HCT116 (cell line): ENCODE measurements around the gene STOX2.

Source experiments
- EGR1 ChIP-seq: IDR thresholded peaks from 2 replicates; pipeline ENCODE4 v1.6.1; 2012; ENCODE audit warnings: low read depth
- ELF1 ChIP-seq: IDR thresholded peaks from 2 replicates; pipeline ENCODE4 v1.6.1; 2012; ENCODE audit warnings: low read depth, borderline replicate concordance
- EZH2phosphoT487 ChIP-seq: fragments of 200-600 bp; IDR thresholded peaks from 2 replicates; pipeline ENCODE4 v1.6.1; 2018; ENCODE audit warnings: antibody characterized with exemption, borderline replicate concordance
- POLR2A ChIP-seq: IDR thresholded peaks from 2 replicates; pipeline ENCODE4 v1.7.0; 2011; ENCODE audit warnings: borderline replicate concordance; ENCODE audit not compliant: insufficient read depth, insufficient read length; ENCODE audit errors: extremely low read depth
- RAD21 ChIP-seq: IDR thresholded peaks from 2 replicates; pipeline ENCODE4 v1.6.1; 2012; ENCODE audit warnings: low read depth, mild to moderate bottlenecking
- SIN3A ChIP-seq: IDR thresholded peaks from 2 replicates; pipeline ENCODE4 v1.6.1; 2012; ENCODE audit warnings: low read depth
- SP1 ChIP-seq: IDR thresholded peaks from 2 replicates; pipeline ENCODE4 v1.6.1; 2012; ENCODE audit warnings: low read depth
- YY1 ChIP-seq: IDR thresholded peaks from 2 replicates; pipeline ENCODE4 v1.6.1; 2011; ENCODE audit warnings: low read length, low read depth, moderate library complexity, mild to moderate bottlenecking; ENCODE audit not compliant: insufficient replicate concordance; ENCODE audit errors: extremely low read depth
- ZBTB33 ChIP-seq: IDR thresholded peaks from 2 replicates; pipeline ENCODE4 v1.6.1; 2011; ENCODE audit warnings: mild to moderate bottlenecking, low read length, moderate library complexity; ENCODE audit not compliant: insufficient replicate concordance; ENCODE audit errors: extremely low read depth
- TF ChIP-seq, protein P1 (sequence below), 3 experiments: fragments of 200-600 bp in 1 of 3; sonication (generic) in 1 of 3; IDR thresholded peaks in 2 of 3; conservative IDR thresholded peaks in 1 of 3; 2 replicates each; pipeline ENCODE4 v1.5.1; 2012 to 2017; ENCODE audit warnings: low read depth in 2 of 3, low read length in 2 of 3, antibody characterized with exemption in 1 of 3, borderline replicate concordance in 1 of 3, control low read depth in 1 of 3, mild to moderate bottlenecking in 1 of 3, mixed read lengths in 1 of 3, mixed run types in 1 of 3, moderate library complexity in 1 of 3; ENCODE audit not compliant: insufficient read depth in 1 of 3
- TF ChIP-seq, protein P2 (sequence below): IDR thresholded peaks from 2 replicates; pipeline ENCODE4 v1.6.1; 2012; ENCODE audit warnings: low read depth

DNA sequence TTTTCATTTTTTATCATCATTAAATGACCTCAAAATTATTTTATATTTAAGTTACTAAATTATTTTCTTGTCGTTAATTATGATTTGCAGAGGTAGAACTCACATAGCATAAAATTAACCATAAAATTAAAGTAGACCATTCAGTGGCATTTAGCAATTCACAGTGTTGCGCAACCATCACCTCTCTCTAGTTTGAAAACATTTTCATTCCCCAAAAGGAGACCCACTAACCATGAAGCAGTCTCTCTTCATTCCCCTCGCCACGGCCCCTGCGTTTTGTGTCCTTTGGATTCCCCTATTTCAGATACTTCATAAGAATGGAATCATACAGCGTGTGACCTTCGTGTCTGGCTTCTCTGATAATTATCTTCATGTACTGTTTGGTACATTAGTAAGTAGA, 157.7 kb downstream of the STOX2 start:
- TF ChIP-seq, protein P1, sequence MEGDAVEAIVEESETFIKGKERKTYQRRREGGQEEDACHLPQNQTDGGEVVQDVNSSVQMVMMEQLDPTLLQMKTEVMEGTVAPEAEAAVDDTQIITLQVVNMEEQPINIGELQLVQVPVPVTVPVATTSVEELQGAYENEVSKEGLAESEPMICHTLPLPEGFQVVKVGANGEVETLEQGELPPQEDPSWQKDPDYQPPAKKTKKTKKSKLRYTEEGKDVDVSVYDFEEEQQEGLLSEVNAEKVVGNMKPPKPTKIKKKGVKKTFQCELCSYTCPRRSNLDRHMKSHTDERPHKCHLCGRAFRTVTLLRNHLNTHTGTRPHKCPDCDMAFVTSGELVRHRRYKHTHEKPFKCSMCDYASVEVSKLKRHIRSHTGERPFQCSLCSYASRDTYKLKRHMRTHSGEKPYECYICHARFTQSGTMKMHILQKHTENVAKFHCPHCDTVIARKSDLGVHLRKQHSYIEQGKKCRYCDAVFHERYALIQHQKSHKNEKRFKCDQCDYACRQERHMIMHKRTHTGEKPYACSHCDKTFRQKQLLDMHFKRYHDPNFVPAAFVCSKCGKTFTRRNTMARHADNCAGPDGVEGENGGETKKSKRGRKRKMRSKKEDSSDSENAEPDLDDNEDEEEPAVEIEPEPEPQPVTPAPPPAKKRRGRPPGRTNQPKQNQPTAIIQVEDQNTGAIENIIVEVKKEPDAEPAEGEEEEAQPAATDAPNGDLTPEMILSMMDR (IDR thresholded peaks at IDR 0.05 in 2 of 3, conservative IDR thresholded peaks at IDR 0.05 in 1 of 3; ENCODE audit: borderline replicate concordance in 1 of 3, insufficient read depth in 1 of 3, low read depth in 2 of 3, low read length in 2 of 3), result no peak
- TF ChIP-seq EGR1 (no peak), SIN3A (no peak), POLR2A (no peak), YY1 (no peak), ELF1 (no peak), EZH2phosphoT487 (no peak), RAD21 (no peak), ZBTB33 (no peak), SP1 (no peak)
- TF ChIP-seq, protein P2, sequence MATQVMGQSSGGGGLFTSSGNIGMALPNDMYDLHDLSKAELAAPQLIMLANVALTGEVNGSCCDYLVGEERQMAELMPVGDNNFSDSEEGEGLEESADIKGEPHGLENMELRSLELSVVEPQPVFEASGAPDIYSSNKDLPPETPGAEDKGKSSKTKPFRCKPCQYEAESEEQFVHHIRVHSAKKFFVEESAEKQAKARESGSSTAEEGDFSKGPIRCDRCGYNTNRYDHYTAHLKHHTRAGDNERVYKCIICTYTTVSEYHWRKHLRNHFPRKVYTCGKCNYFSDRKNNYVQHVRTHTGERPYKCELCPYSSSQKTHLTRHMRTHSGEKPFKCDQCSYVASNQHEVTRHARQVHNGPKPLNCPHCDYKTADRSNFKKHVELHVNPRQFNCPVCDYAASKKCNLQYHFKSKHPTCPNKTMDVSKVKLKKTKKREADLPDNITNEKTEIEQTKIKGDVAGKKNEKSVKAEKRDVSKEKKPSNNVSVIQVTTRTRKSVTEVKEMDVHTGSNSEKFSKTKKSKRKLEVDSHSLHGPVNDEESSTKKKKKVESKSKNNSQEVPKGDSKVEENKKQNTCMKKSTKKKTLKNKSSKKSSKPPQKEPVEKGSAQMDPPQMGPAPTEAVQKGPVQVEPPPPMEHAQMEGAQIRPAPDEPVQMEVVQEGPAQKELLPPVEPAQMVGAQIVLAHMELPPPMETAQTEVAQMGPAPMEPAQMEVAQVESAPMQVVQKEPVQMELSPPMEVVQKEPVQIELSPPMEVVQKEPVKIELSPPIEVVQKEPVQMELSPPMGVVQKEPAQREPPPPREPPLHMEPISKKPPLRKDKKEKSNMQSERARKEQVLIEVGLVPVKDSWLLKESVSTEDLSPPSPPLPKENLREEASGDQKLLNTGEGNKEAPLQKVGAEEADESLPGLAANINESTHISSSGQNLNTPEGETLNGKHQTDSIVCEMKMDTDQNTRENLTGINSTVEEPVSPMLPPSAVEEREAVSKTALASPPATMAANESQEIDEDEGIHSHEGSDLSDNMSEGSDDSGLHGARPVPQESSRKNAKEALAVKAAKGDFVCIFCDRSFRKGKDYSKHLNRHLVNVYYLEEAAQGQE, result no peak
